Lower leg skin (tissue), 4 donors: ENCODE results near the gene ARHGAP28. TPM values are rescaled to one million over a fixed set of nuclear protein-coding genes. Genes with fewer than 3 reads are reported as not detected.
"Not testable (repeated sequence)": the region's sequence is repeated elsewhere in the genome, so short reads cannot be mapped to it uniquely, and the experiment has no call there.

Source experiments
- DNase-seq, 2 donors: peaks; one replicate each; pipeline ENCODE4 v3.0.0-alpha.2; 2019; ENCODE audit warnings: low spot score in 2 of 2
- H3K4me3 ChIP-seq: fragments of 200-600 bp; sonication (generic); 2 replicates; pipeline ENCODE4 v1.5.1; 2017; ENCODE audit warnings: mild to moderate bottlenecking, low read depth; ENCODE audit not compliant: poor library complexity, severe bottlenecking
- POLR2A ChIP-seq, 2 donors: fragments of 450-650 bp; IDR thresholded peaks; one replicate each; pipeline ENCODE4 v1.6.1; 2016 to 2017; ENCODE audit warnings: antibody characterized with exemption in 2 of 2, mild to moderate bottlenecking in 1 of 2, moderate library complexity in 1 of 2
- WGBS, 2 donors: methylation state at CpG; one replicate each; pipeline ENCODE4 v1.1.5; 2018; 5-methylcytosine and 5-hydroxymethylcytosine counted together
- intact Hi-C: fragments of 100-400 bp; cut with DNase I; formaldehyde crosslinking; loops from one replicate; pipeline ENCODE4 v1.15.0; 2023; ENCODE audit warnings: low total_unique reads
- total RNA-seq, 4 donors: library from RNA; depleted of rRNA; stranded (reverse); fragments of >200 nt; gene quantifications; one replicate each; pipeline ENCODE4 v1.1.0, GENCODE V29; 2016
- TF ChIP-seq, protein P1 (sequence below), 3 donors: fragments of 450-650 bp; IDR thresholded peaks; one replicate each; pipeline ENCODE4 v1.5.1; 2016; ENCODE audit warnings: antibody characterized with exemption in 3 of 3, mild to moderate bottlenecking in 3 of 3, moderate library complexity in 2 of 3

Gene ARHGAP28
- total RNA-seq, 4 donors from 2014 or later = 1.4 to 5.9 (median 2.8) TPM

DNA sequence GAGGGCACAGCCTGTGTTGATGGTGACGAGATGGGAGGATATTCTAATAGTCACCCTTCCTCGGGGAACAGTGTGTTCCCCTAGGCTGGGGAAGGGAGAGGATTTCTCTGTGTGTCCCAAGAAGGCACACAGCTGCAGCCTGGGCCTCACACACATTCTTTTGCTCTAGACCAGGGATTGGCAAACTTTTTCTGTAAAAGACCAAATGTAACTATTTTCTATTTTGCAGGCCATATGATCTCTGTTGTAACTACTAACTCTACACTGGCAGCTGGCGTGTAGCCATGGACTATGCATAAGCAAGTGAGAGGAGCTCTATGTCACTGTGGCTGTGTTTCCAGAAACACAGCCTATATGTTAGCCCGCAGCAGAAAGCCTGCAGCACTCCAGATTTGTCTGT, 65.8 kb downstream of the ARHGAP28 start:
- no peak overlapping the region for H3K4me3 ChIP-seq
- TF ChIP-seq POLR2A (IDR thresholded peaks at IDR 0.05) = no peak
- TF ChIP-seq, protein P1, sequence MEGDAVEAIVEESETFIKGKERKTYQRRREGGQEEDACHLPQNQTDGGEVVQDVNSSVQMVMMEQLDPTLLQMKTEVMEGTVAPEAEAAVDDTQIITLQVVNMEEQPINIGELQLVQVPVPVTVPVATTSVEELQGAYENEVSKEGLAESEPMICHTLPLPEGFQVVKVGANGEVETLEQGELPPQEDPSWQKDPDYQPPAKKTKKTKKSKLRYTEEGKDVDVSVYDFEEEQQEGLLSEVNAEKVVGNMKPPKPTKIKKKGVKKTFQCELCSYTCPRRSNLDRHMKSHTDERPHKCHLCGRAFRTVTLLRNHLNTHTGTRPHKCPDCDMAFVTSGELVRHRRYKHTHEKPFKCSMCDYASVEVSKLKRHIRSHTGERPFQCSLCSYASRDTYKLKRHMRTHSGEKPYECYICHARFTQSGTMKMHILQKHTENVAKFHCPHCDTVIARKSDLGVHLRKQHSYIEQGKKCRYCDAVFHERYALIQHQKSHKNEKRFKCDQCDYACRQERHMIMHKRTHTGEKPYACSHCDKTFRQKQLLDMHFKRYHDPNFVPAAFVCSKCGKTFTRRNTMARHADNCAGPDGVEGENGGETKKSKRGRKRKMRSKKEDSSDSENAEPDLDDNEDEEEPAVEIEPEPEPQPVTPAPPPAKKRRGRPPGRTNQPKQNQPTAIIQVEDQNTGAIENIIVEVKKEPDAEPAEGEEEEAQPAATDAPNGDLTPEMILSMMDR (IDR thresholded peaks at IDR 0.05) = no peak
- DNase-seq = no peak
- 65 to 73% methylated on average over 4 of the region's 4 CpGs for WGBS, 2 donors
- intact Hi-C loops = no loop called here

DNA sequence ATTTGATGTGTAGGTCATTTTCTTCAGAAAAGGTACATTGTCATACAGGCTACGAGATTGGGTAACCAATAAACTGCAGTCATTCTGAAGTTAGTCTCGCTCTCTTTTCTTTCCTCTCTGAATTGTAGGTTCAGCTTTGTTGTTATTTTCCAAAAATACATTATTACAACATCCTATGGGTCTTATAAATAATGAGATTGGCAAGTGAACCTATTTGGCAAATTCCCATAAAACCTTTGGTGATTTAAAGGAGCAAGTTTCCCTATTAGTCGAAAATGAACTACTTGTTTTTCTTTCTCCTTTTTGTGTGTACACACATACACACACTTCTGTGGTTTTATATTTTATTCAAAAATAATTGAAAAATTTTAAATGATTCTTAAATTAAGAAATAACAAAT, 67.0 kb downstream of the ARHGAP28 start:
- H3K4me3 ChIP-seq = no peak overlapping the region
- no peak for DNase-seq
- intact Hi-C loops = no loop called here
- WGBS, 2 donors = 88 to 89% methylated on average over 3 of the region's 3 CpGs
- TF ChIP-seq POLR2A (IDR thresholded peaks at IDR 0.05) = no peak
- TF ChIP-seq, protein P1 (IDR thresholded peaks at IDR 0.05) = no peak

DNA sequence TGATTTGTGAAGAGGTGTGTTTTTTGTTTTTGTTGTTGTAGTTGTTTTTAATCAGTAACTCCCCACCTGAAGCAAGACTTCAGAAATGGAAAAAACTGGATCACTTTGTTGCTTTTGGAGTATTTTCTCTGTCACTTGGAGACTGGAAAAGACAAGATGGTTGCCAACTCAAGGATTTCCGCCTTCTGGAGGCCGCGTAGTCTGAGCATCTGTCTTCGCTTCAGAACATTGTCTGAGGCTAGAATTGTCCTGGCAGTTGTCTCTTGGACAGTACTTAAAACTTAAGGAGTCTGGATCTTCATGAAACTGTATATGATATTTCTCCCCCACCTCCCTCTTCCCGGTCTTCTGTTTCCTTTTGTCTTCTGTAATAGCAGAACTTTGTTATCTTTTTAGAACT, 67.7 kb downstream of the ARHGAP28 start:
- H3K4me3 ChIP-seq = no peak overlapping the region
- intact Hi-C loops = no loop called here
- WGBS, 2 donors = 71% methylated on average over 5 of the region's 5 CpGs
- no peak for TF ChIP-seq POLR2A (IDR thresholded peaks at IDR 0.05)
- TF ChIP-seq, protein P1 (IDR thresholded peaks at IDR 0.05) = no peak
- no peak for DNase-seq

DNA sequence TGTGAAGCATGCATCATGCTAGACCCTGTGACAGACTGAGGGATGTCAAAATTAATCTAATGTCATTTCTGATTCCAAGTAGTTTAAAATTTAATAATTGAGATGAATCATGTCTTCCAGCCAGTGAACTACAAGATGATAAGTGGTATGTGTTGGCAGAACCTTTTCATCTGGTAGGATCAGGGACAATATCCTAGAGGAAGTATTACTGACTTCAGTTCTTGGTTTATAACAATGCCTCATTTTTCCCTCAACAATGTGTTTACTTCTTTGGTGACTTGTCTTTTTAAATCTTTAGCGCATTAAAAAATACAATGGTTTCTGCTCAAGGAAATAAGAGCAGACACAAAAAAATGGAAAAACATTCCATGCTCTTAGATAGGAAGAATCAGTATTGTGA, 69.4 kb downstream of the ARHGAP28 start:
- 84 to 89% methylated on average over 1 of the region's 1 CpG for WGBS, 2 donors
- intact Hi-C loops = no loop called here
- DNase-seq = no peak
- TF ChIP-seq POLR2A (IDR thresholded peaks at IDR 0.05) = no peak
- TF ChIP-seq, protein P1 (IDR thresholded peaks at IDR 0.05) = no peak
- H3K4me3 ChIP-seq = no peak overlapping the region

DNA sequence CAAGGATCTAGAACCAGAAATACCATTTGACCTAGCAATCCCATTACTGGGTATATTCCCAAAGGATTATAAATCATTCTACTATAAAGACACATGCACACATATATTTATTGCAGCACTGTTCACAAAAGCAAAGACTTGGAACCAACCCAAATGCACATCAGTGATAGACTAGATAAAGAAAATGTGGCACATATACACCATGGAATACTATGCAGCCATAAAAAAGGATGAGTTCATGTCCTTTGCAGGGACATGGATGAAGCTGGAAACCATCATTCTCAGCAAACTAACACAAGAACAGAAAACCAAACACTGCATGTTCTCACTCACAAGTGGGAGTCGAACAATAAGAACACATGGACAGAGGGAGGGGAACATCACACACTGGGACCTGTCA, 70.8 kb downstream of the ARHGAP28 start:
- H3K4me3 ChIP-seq, intact Hi-C loops, DNase-seq: not testable (repeated sequence)
- 97 to 100% methylated on average over 1 of the region's 1 CpG for WGBS, 2 donors

DNA sequence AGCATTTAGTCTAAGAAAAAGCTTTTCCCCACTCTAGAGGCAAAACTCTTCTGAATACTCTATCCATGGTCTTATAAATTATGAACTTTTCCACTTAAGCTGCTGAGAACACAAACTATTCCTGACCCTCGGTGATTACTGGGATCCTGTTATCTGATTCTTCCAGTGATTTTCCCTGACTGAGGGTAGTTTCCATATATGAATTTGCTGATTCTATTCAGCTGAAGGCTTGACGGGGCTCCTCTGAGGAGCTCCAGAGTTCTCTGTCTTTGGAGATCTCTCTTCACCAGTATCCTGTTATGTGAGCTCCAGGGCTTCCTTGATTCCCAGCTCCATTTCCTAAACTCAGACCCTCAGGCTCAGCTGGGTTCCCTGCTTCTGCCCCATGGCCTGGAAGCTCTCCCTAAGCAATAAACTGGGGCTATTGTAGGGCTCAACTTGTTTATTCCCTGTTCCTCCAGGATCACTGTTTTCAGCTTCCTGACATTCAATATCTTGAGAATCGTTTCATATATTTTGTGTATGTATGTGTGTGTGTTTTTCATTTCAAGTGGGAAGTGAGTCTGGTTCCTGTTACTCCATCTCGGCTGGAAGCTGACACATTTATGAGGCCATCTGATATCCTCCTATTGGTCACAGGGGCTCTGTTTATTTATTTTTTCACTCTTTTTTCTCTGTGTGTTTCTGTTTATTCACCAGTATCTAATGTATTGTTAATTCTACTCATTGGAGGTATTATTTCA, 78.2 kb downstream of the ARHGAP28 start:
- 58% methylated on average over 4 of the region's 4 CpGs for WGBS, 2 donors
- no peak overlapping the region for H3K4me3 ChIP-seq
- DNase-seq = no peak
- intact Hi-C loops = no loop called here
- TF ChIP-seq, protein P1 (IDR thresholded peaks at IDR 0.05) = no peak
- TF ChIP-seq POLR2A (IDR thresholded peaks at IDR 0.05) = no peak
